Osteoblast (primary cell): ENCODE data around the gene CSRP3. TPM values are rescaled to one million over a fixed set of nuclear protein-coding genes. Genes with fewer than 3 reads are reported as not detected.

Experiments
- DNase-seq: peaks from one replicate; pipeline ENCODE4 v3.0.0; 2011; ENCODE audit warnings: low spot score, mixed read lengths; ENCODE audit not compliant: insufficient read length; ENCODE audit errors: missing footprints
- H2AFZ ChIP-seq: 2 replicates; pipeline ENCODE4 v1.6.0; 2011; ENCODE audit warnings: mild to moderate bottlenecking, low read length
- H3K27ac ChIP-seq: 2 replicates; pipeline ENCODE4 v1.5.1; 2011; ENCODE audit warnings: mild to moderate bottlenecking, low read depth, low read length, moderate library complexity
- H3K27me3 ChIP-seq: 2 replicates; pipeline ENCODE4 v1.6.0; 2012; ENCODE audit warnings: mild to moderate bottlenecking, control low read depth, inconsistent platforms, low read length, moderate library complexity; ENCODE audit not compliant: insufficient read depth
- H3K36me3 ChIP-seq: 2 replicates; pipeline ENCODE4 v1.5.1; 2011; ENCODE audit warnings: mild to moderate bottlenecking, low read length, control low read depth, moderate library complexity; ENCODE audit not compliant: insufficient read depth
- H3K4me1 ChIP-seq: 2 replicates; pipeline ENCODE4 v1.5.1; 2011; ENCODE audit warnings: mild to moderate bottlenecking, low read length, control low read depth, moderate library complexity; ENCODE audit not compliant: insufficient read depth
- H3K4me2 ChIP-seq: 2 replicates; pipeline ENCODE4 v1.6.0; 2011; ENCODE audit warnings: mild to moderate bottlenecking, low read length; ENCODE audit not compliant: insufficient read depth
- H3K4me3 ChIP-seq: fragments of 200-600 bp; sonication (generic); 3 replicates; pipeline ENCODE4 v1.5.1; 2012; ENCODE audit warnings: mild to moderate bottlenecking, low read length, inconsistent platforms; ENCODE audit not compliant: insufficient read depth
- H3K79me2 ChIP-seq: 2 replicates; pipeline ENCODE4 v1.6.0; 2012; ENCODE audit warnings: mild to moderate bottlenecking, low read length, control low read depth, inconsistent platforms; ENCODE audit not compliant: insufficient read depth
- H3K9me3 ChIP-seq: 2 replicates; pipeline ENCODE4 v1.5.1; 2011; ENCODE audit warnings: low read depth, low read length, control low read depth
- H4K20me1 ChIP-seq: 2 replicates; pipeline ENCODE4 v1.6.0; 2012; ENCODE audit warnings: mild to moderate bottlenecking, low read length, control low read depth; ENCODE audit not compliant: insufficient read depth
- CTCF ChIP-seq: IDR thresholded peaks from 2 replicates; pipeline ENCODE4 v1.5.1; 2011; ENCODE audit warnings: mild to moderate bottlenecking, low read depth, low read length, moderate library complexity; ENCODE audit errors: extremely low read depth
- total RNA-seq: library from RNA; depleted of rRNA; stranded (reverse); fragments of >200 nt; gene quantifications from 2 replicates; pipeline ENCODE4 v1.2.3, GENCODE V29; 2012

CSRP3 gene
- total RNA-seq, 1 donor: not detected

GRCh38 chr11:19208959-19209546 is 7.3 kb upstream of the CSRP3 start:
- no peak for DNase-seq
- Histone ChIP-seq H3K27me3 (peaks cover 45% of the 10 kb centered on the region), H3K4me3 (no peak overlapping the region), H4K20me1 (no peaks in the 10 kb centered on the region), H3K4me2 (no peak overlapping the region), H3K4me1 (peaks cover 3% of the 10 kb centered on the region), H3K79me2 (no peaks in the 10 kb centered on the region), H3K36me3 (no peaks in the 10 kb centered on the region), H3K27ac (no peak overlapping the region), H3K9me3 (no peaks in the 10 kb centered on the region), H2AFZ (no peak overlapping the region)
- no peak for TF ChIP-seq CTCF

- no peak overlapping the region for H3K4me2 ChIP-seq
- peaks cover 3% of the 10 kb centered on the region for H3K4me1 ChIP-seq
- no peak overlapping the region for H3K27ac ChIP-seq
- no peak for DNase-seq
- no peaks in the 10 kb centered on the region for H4K20me1 ChIP-seq
- TF ChIP-seq CTCF: no peak
- H3K27me3 ChIP-seq: peaks cover 42% of the 10 kb centered on the region
- no peaks in the 10 kb centered on the region for H3K36me3 ChIP-seq
- no peaks in the 10 kb centered on the region for H3K9me3 ChIP-seq
- H2AFZ ChIP-seq: no peak overlapping the region
- H3K79me2 ChIP-seq: no peaks in the 10 kb centered on the region
- no peak overlapping the region for H3K4me3 ChIP-seq
Measured at GRCh38 chr11:19208181-19208580, 6.4 kb upstream of the CSRP3 start.

- Histone ChIP-seq H2AFZ (no peak overlapping the region), H3K36me3 (no peaks in the 10 kb centered on the region), H3K27ac (no peak overlapping the region), H3K4me1 (peaks cover 22% of the 10 kb centered on the region), H4K20me1 (no peaks in the 10 kb centered on the region), H3K79me2 (no peaks in the 10 kb centered on the region), H3K27me3 (peaks cover 37% of the 10 kb centered on the region), H3K4me3 (no peak overlapping the region), H3K9me3 (no peaks in the 10 kb centered on the region), H3K4me2 (no peak overlapping the region)
- no peak for DNase-seq
- no peak for TF ChIP-seq CTCF
Measured at GRCh38 chr11:19204836-19205235, 3.1 kb upstream of the CSRP3 start.

GRCh38 chr11:19200410-19201201 is 1.2 kb downstream of the CSRP3 start:
- Histone ChIP-seq H2AFZ (no peak overlapping the region), H3K4me1 (peaks cover 19% of the 10 kb centered on the region), H4K20me1 (no peaks in the 10 kb centered on the region), H3K27me3 (peaks cover 15% of the 10 kb centered on the region), H3K9me3 (no peaks in the 10 kb centered on the region), H3K27ac (no peak overlapping the region), H3K4me2 (peak overlapping the region; percentile 64), H3K79me2 (no peaks in the 10 kb centered on the region), H3K36me3 (no peaks in the 10 kb centered on the region), H3K4me3 (peak overlapping the region; percentile 32)
- TF ChIP-seq CTCF: no peak
- DNase-seq: peak; percentile 78
